ENCODE data around the gene NPTX2.

NPTX2 gene

GRCh38 chr7:98617051-98617959 is at the start of gene NPTX2:
Gene NPTX2, plus strand, starts transcription at chr7:98617285. Its CDS starts 177 bp downstream, at chr7:98617462.
- Histone ChIP-seq H2AFZ (ENCODE audit: low read depth, low read length) (no peak within 1 kb of the TSS), H3K36me3 (ENCODE audit: insufficient read depth, low read length) (no peaks in the 10 kb centered on the region), H3K4me1 (ENCODE audit: insufficient read depth, low read length) (peaks cover 8% of the 10 kb centered on the region), H3K4me3 (ENCODE audit: low read depth in 1 of 2, low read length in 2 of 2) (no peak within 1 kb of the TSS), H3K27me3 (ENCODE audit: insufficient read depth, low read length, poor library complexity) (peaks cover 18% of the 10 kb centered on the region), H4K20me1 (ENCODE audit: insufficient read depth, low read length) (peaks cover 11% of the 10 kb centered on the region), H3K79me2 (ENCODE audit: insufficient read depth, low read length) (no peaks in the 10 kb centered on the region), H3K27ac (ENCODE audit: low read length) (no peak within 1 kb of the TSS), H3K4me2 (ENCODE audit: insufficient read depth, low read length) (no peak within 1 kb of the TSS), H3K9me3 (ENCODE audit: insufficient read depth, low read length, severe bottlenecking) (no peaks in the 10 kb centered on the region), H3K9ac (ENCODE audit: low read depth, low read length) (no peak within 1 kb of the TSS)
- TF ChIP-seq EZH2 (IDR thresholded peaks at IDR 0.05; ENCODE audit: borderline replicate concordance, low read depth, low read length, severe bottlenecking) (no peak), CTCF (IDR thresholded peaks at IDR 0.05; ENCODE audit: borderline replicate concordance, extremely low read depth, low read length, poor library complexity, severe bottlenecking) (no peak)
- DNase-seq, result no peak
- no peak for ATAC-seq (ENCODE audit: insufficient read depth, low read depth)

GRCh38 chr7:98567991-98568390 is 49.1 kb upstream of the NPTX2 start:
- no peak overlapping the region for H3K27ac ChIP-seq (ENCODE audit: low read length)
- H3K4me1 ChIP-seq (ENCODE audit: insufficient read depth, low read length), result no peaks in the 10 kb centered on the region
- no peaks in the 10 kb centered on the region for H3K79me2 ChIP-seq (ENCODE audit: insufficient read depth, low read length)
- no peaks in the 10 kb centered on the region for H3K9me3 ChIP-seq (ENCODE audit: insufficient read depth, low read length, severe bottlenecking)
- H3K9ac ChIP-seq (ENCODE audit: low read depth, low read length), result no peak overlapping the region
- TF ChIP-seq CTCF (IDR thresholded peaks at IDR 0.05; ENCODE audit: borderline replicate concordance, extremely low read depth, low read length, poor library complexity, severe bottlenecking), result no peak
- H3K4me3 ChIP-seq (ENCODE audit: low read depth in 1 of 2, low read length in 2 of 2), result no peak overlapping the region
- H2AFZ ChIP-seq (ENCODE audit: low read depth, low read length), result no peak overlapping the region
- no peaks in the 10 kb centered on the region for H3K36me3 ChIP-seq (ENCODE audit: insufficient read depth, low read length)
- H4K20me1 ChIP-seq (ENCODE audit: insufficient read depth, low read length), result no peaks in the 10 kb centered on the region
- peaks cover 4% of the 10 kb centered on the region for H3K27me3 ChIP-seq (ENCODE audit: insufficient read depth, low read length, poor library complexity)
- ATAC-seq (ENCODE audit: insufficient read depth, low read depth) (no peak), DNase-seq (no peak)
- H3K4me2 ChIP-seq (ENCODE audit: insufficient read depth, low read length), result no peak overlapping the region

- Histone ChIP-seq H3K27ac (ENCODE audit: low read length) (no peak overlapping the region), H3K79me2 (ENCODE audit: insufficient read depth, low read length) (no peaks in the 10 kb centered on the region), H3K27me3 (ENCODE audit: insufficient read depth, low read length, poor library complexity) (peaks cover 4% of the 10 kb centered on the region), H3K9me3 (ENCODE audit: insufficient read depth, low read length, severe bottlenecking) (no peaks in the 10 kb centered on the region), H3K4me2 (ENCODE audit: insufficient read depth, low read length) (no peak overlapping the region), H3K36me3 (ENCODE audit: insufficient read depth, low read length) (no peaks in the 10 kb centered on the region), H2AFZ (ENCODE audit: low read depth, low read length) (no peak overlapping the region), H4K20me1 (ENCODE audit: insufficient read depth, low read length) (no peaks in the 10 kb centered on the region), H3K9ac (ENCODE audit: low read depth, low read length) (no peak overlapping the region), H3K4me1 (ENCODE audit: insufficient read depth, low read length) (no peaks in the 10 kb centered on the region), H3K4me3 (ENCODE audit: low read depth in 1 of 2, low read length in 2 of 2) (no peak overlapping the region)
- no peak for ATAC-seq (ENCODE audit: insufficient read depth, low read depth)
- TF ChIP-seq CTCF (IDR thresholded peaks at IDR 0.05; ENCODE audit: borderline replicate concordance, extremely low read depth, low read length, poor library complexity, severe bottlenecking) (no peak), EZH2 (IDR thresholded peaks at IDR 0.05; ENCODE audit: borderline replicate concordance, low read depth, low read length, severe bottlenecking) (no peak)
- DNase-seq, result no peak
Observed at GRCh38 chr7:98568891-98569290, 48.2 kb upstream of the NPTX2 start.
